HepG2 (cell line): ENCODE results near the gene ABTB2.

Experiments used
- CREB1 ChIP-seq, 2 experiments: fragments of 450-650 bp in 1 of 2; IDR thresholded peaks; 2 replicates each; pipeline ENCODE4 v1.6.1; 2016 to 2017; ENCODE audit warnings: control low read depth in 1 of 2, mild to moderate bottlenecking in 1 of 2, missing compliant biosample characterization in 1 of 2, missing genetic modification characterization in 1 of 2
- CTCF ChIP-seq: sonication (generic); formaldehyde crosslinking; IDR thresholded peaks from 2 replicates; pipeline ENCODE4 v1.5.0; 2020; ENCODE audit warnings: mild to moderate bottlenecking, missing genetic modification reagents, moderate library complexity
- EZH2 ChIP-seq: conservative IDR thresholded peaks from 2 replicates; pipeline ENCODE4 v1.6.1; 2012; ENCODE audit warnings: mild to moderate bottlenecking, low read depth, low read length, moderate library complexity
- KMT2A ChIP-seq: sonication (generic); formaldehyde crosslinking; IDR thresholded peaks from 2 replicates; pipeline ENCODE4 v1.4.0; 2020; ENCODE audit warnings: missing genetic modification reagents
- RAD21 ChIP-seq: fragments of 450-650 bp; formaldehyde crosslinking; IDR thresholded peaks from 2 replicates; pipeline ENCODE4 v1.5.0; 2020; ENCODE audit warnings: mild to moderate bottlenecking
- SRSF4 ChIP-seq: fragments of 200-400 bp; formaldehyde crosslinking; IDR thresholded peaks from one replicate; pipeline ENCODE4 v1.6.1; 2018; ENCODE audit warnings: mild to moderate bottlenecking, low read depth, low read length, moderate library complexity; ENCODE audit not compliant: poor library complexity, severe bottlenecking
- TFDP1 ChIP-seq: IDR thresholded peaks from 2 replicates; pipeline ENCODE4 v1.6.1; 2016; ENCODE audit warnings: missing compliant biosample characterization, missing genetic modification reagents, borderline replicate concordance
- TMF1 ChIP-seq: sonication (generic); formaldehyde crosslinking; IDR thresholded peaks from 2 replicates; pipeline ENCODE4 v1.8.1; 2022; ENCODE audit warnings: low read depth, missing genetic modification reagents
- YY1 ChIP-seq: IDR thresholded peaks from 2 replicates; pipeline ENCODE4 v1.6.1; 2011; ENCODE audit warnings: low read length, low read depth, moderate library complexity, mild to moderate bottlenecking; ENCODE audit not compliant: insufficient read depth, insufficient replicate concordance
- ZBTB49 ChIP-seq: sonication (generic); formaldehyde crosslinking; IDR thresholded peaks from 2 replicates; pipeline ENCODE4 v1.4.0; 2020; ENCODE audit warnings: missing genetic modification reagents, borderline replicate concordance
- ZC3H4 ChIP-seq: sonication (generic); formaldehyde crosslinking; IDR thresholded peaks from 2 replicates; pipeline ENCODE4 v1.4.0; 2020; ENCODE audit warnings: missing genetic modification reagents, borderline replicate concordance
- ZNF75D ChIP-seq: sonication (generic); formaldehyde crosslinking; IDR thresholded peaks from 2 replicates; pipeline ENCODE4 v1.8.1; 2023; ENCODE audit warnings: missing genetic modification reagents, mild to moderate bottlenecking, borderline replicate concordance
- ZSCAN29 ChIP-seq: sonication (generic); formaldehyde crosslinking; conservative IDR thresholded peaks from 2 replicates; pipeline ENCODE4 v1.4.0; 2020; ENCODE audit warnings: mild to moderate bottlenecking, missing genetic modification reagents

GRCh38 chr11:34315394-34315793, 42.4 kb downstream of the ABTB2 start:
- no peak for TF ChIP-seq ZC3H4 (CRISPR knock-in tag)
- no peak for TF ChIP-seq RAD21 (CRISPR knock-in tag)
- no peak for TF ChIP-seq ZSCAN29 (CRISPR knock-in tag)
- TF ChIP-seq EZH2: no peak
- no peak for TF ChIP-seq CTCF (CRISPR knock-in tag)
- no peak for TF ChIP-seq KMT2A (CRISPR knock-in tag)
- no peak for TF ChIP-seq CREB1 (IDR thresholded peaks at IDR 0.05)
- TF ChIP-seq CREB1 (CRISPR knock-in tag; IDR thresholded peaks at IDR 0.05): no peak
- TF ChIP-seq SRSF4: no peak
- TF ChIP-seq TFDP1 (CRISPR knock-in tag): no peak
- no peak for TF ChIP-seq ZBTB49 (CRISPR knock-in tag)
- no peak for TF ChIP-seq ZNF75D (CRISPR knock-in tag)
- TF ChIP-seq YY1: no peak
- no peak for TF ChIP-seq TMF1 (CRISPR knock-in tag)
